ENCODE data around the gene ATP5F1A.
A peak's percentile ranks its signal among the peaks of the same experiment; 100 is the strongest.
"Not testable (repeated sequence)": the region's sequence is repeated elsewhere in the genome, so short reads cannot be mapped to it uniquely, and the experiment has no call there.

ATP5F1A gene

GRCh38 chr18:46097801-46098615 is at the start of gene ATP5F1A:
TSS of gene ATP5F1A (minus strand) at chr18:46098296. CDS start at chr18:46098231, 65 bp downstream.
- peak; percentile 77 for DNase-seq (ENCODE audit: low spot score)

DNA sequence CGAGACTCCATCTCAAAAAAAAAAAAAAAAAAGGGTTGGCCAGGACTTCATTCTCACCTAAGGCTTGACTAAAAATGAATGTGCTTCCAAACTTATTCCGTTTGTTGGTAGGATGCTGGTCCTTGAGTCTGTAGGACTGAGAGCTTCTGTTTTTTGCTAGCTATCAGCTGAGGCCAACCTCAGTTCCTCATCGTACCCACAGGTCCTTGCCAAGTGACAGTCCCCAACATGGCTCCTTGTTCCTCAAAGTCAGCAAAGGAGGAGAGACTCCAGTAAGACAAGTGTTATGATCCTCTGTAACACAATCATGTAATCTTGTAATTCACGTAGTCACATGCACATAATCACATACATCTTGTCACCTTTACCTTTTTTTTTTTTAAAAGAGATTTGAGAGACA is 43.1 kb upstream of the ATP5F1A start:
- DNase-seq (ENCODE audit: low spot score) = no peak

GRCh38 chr18:46140173-46140572 is 42.1 kb upstream of the ATP5F1A start:
- DNase-seq (ENCODE audit: low spot score) = no peak

DNA sequence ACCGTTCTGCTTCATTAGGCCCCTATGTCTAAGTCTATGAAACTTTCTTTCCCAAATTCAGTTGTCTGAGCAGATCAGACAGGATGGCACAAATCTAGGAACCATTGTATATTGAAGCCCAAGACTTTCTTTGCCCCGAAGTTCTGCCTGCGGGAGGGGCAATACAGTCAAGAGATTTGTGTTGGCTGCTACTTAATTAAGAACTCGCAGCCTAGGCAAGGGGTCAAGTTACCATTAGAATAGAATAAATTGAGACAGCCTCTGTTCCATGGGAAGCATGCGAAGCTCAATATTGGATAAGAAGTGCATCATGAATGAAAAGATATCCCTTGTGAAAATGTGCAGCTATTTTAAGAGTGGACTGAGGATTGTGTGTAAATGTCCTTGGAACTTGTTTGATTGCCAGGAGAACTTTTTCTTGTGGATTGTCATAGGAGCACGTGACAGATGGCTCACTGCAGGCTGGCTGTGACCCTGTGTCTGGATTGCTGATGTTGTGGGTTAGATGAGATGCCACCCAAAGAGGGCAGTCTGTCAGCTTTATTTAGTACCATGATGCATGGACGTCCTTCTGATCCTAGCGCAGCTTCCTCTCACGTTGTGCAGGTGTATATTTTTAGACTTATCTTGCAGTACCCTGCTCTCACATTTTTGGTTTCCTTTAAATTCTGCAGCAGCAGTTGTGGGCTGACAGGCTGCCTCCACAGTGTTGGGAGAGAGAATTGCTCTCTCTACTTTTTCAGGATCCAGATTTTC is 37.0 kb upstream of the ATP5F1A start:
- DNase-seq (ENCODE audit: low spot score) = no peak

- no peak for DNase-seq (ENCODE audit: low spot score)
Measured at GRCh38 chr18:46133534-46133933, 35.4 kb upstream of the ATP5F1A start.

DNA sequence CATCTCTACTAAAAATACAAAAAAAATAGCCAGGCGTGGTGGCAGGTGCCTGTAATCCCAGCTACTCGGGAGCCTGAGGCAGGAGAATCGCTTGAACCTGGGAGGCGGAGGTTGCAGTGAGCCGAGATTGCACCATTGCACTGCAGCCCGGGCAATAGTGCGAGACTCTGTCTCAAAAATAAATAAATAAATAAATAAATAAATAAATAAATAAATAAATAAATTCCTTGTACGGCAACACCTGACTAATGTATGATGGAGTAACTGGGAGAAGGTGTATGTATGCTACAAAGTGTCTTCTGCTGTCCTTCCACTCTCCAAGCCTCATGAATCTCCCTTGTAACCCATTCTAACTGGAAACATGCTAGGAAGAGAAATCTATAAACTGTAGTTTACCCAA is 32.5 kb upstream of the ATP5F1A start:
- DNase-seq (ENCODE audit: low spot score) = not testable (repeated sequence)

DNA sequence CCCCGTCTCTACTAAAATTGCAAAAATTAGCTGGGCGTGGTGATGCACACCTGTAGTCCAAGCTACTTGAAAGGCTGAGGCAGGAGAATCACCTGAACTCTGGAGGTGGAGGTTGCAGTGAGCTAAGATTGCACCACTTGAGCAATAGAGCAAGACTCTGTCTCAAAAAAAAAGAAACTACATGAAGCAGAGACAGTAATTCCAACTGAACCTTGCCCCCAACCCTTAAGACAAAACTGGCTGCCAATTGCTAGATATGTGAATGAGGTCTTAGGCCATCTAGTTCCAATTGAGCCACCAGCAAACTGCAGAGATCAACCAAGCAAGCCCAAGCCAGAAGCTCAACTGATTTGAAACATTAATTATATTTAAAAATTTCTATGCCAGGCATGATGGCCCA is 32.0 kb upstream of the ATP5F1A start:
- no peak for DNase-seq (ENCODE audit: low spot score)

DNA sequence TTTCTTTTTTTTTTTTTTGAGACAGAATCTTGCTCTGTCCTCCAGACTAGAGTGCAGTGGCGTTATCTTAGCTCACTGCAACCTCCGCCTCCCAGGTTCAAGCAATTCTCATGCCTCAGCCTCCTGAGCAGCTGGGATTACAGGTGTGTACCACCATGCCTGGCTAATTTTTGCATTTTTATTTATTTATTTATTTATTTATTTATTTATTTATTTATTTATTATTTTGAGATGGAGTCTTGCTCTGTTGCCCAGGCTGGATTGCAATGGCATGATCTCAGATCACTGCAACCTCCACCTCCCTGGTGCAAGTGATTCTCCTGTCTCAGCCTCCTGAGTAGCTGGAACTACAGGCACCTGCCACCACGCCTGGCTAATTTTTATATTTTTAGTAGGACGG is 28.5 kb upstream of the ATP5F1A start:
- not testable (repeated sequence) for DNase-seq (ENCODE audit: low spot score)

- DNase-seq (ENCODE audit: low spot score) = no peak
Measured at GRCh38 chr18:46113751-46114150, 15.7 kb upstream of the ATP5F1A start.

- DNase-seq (ENCODE audit: low spot score) = no peak
Measured at GRCh38 chr18:46110406-46110805, 12.3 kb upstream of the ATP5F1A start.

DNA sequence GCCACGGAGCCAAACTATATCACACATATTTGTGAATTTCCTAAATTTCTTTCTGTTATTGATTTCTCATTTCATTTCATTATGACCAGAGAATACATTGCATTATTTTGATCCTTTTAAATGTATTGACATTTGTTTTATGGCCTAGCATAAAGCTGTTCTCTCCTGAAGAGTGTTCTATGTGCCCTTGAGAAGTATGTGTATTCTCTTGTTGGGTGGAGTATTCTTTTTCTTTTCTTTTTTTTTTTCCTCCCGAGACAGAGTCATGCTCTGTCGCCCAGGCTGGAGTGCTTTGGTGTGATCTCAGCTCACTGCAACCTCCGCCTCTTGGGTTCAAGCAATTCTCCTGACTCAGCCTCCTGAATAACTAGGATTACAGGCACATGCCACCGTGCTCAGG is 11.3 kb upstream of the ATP5F1A start:
- DNase-seq (ENCODE audit: low spot score) = no peak

DNA sequence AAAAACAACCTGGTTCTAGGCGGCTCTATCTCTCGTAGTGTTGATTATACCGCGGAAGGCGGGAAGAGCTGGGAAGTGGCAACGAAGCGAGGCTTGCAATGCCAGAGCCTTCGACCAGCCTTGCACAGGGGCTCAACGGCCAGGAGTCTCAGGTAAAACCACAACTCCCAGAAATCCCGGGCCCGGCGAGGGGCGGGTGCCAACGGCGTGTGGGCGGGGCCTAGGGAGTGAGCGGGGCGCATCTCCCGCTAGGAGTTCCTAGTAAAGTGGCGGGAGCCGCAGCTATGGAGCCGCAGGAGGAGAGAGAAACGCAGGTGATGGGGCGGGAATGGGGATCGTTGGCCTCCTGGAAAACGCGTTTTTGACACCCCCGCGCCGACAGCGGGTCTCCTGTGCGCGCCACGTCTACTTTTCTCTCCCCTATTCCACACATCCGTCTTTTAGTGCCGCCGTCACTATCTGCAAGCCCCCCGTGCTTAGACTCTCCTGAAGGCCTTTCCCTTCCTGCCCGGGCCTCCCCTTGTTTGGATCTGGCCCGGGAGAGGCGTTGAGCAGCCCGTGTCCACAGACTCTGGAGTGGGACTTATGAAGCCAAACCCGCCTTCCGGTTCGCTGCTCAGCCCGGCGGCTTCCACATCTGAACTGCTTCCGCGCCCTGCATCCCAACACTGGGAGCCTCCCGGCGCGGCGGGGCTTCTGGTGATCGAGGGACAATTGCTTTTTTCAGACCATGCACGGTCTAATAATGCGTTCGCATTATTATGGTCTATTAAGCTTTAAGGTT is 6.2 kb upstream of the ATP5F1A start, which contains the start of gene HAUS1:
HAUS1 (plus strand) TSS at position 258 of the 784 bp plus-strand sequence; CDS start at position 285, 27 bp downstream.
- peak; percentile 80 for DNase-seq (ENCODE audit: low spot score)

GRCh38 chr18:46099463-46099862 is 1.4 kb upstream of the ATP5F1A start:
- no peak for DNase-seq (ENCODE audit: low spot score)

DNA sequence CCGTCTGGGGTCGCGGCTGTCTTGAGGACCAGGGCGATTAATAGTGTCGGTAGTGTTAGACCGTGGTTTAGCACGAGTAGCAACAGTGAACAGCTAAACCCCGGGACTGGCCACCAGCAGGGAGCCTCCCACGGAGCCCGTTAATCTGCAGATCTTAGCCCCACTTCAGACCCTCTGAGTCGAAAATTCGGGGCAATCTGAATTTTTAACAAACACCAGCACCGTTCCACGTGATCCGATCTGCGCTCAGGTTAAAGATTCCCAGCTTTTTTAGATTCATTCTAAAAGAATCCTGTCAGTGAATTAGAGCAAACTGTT is 479 bp upstream of the ATP5F1A start:
- DNase-seq (ENCODE audit: low spot score) = no peak

- peak; percentile 34 for DNase-seq (ENCODE audit: low spot score)
Measured at GRCh38 chr18:46097431-46097800, 680 bp downstream of the ATP5F1A start.

GRCh38 chr18:46096651-46097300 is 1.3 kb downstream of the ATP5F1A start:
- DNase-seq (ENCODE audit: low spot score) = no peak

GRCh38 chr18:46095532-46095931 is 2.6 kb downstream of the ATP5F1A start:
- DNase-seq (ENCODE audit: low spot score) = no peak

- DNase-seq (ENCODE audit: low spot score) = not testable (repeated sequence)
Measured at GRCh38 chr18:46088501-46088900, 9.6 kb downstream of the ATP5F1A start.

DNA sequence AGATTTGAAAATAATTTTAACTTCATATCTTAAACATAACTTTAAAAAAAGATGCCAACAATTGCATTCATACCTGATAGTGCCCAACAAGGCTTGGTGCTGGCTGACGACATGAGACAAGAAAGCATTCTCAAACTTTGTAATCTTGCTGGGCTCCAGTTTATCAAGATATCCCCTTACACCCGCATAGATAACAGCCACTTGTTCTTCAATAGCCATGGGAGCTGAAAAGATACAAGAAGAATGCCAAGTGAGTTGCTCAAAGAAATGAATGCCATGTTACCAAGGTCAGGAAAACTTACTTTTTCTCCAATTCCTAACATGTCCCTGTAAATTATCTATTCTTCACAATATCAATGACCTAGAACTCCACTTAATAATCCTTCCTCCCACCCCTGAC is 13.7 kb downstream of the ATP5F1A start:
- DNase-seq (ENCODE audit: low spot score) = no peak

- DNase-seq (ENCODE audit: low spot score) = no peak
Measured at GRCh38 chr18:46080156-46080555, 17.9 kb downstream of the ATP5F1A start.

GRCh38 chr18:46079336-46079735 is 18.8 kb downstream of the ATP5F1A start:
- DNase-seq (ENCODE audit: low spot score) = no peak

Data from hematopoietic multipotent progenitor cell treated with erythropoietin and hydrocortisone succinate and interleukin-3 and kit ligand, for 17 days (in vitro differentiated cells).